Subcutaneous abdominal adipose tissue (tissue), 5 donors: ENCODE results near the gene HSFX3.
"Not testable (repeated sequence)": the region's sequence is repeated elsewhere in the genome, so short reads cannot be mapped to it uniquely, and the experiment has no call there.

ENCODE experiments used
- H3K27ac ChIP-seq: one replicate; pipeline ENCODE4 v1.7.0; 2013; ENCODE audit warnings: low read depth, mild to moderate bottlenecking, inconsistent platforms, low read length, moderate library complexity
- H3K27me3 ChIP-seq, 5 donors: one replicate each; pipeline ENCODE4 v1.7.0; 2013; ENCODE audit warnings: low read length in 5 of 5, inconsistent platforms in 1 of 5; ENCODE audit not compliant: control insufficient read depth in 5 of 5, insufficient read depth in 4 of 5
- H3K36me3 ChIP-seq, 5 donors: one replicate each; pipeline ENCODE4 v1.7.0; 2013; ENCODE audit warnings: low read length in 5 of 5; ENCODE audit not compliant: control insufficient read depth in 5 of 5, insufficient read depth in 5 of 5
- H3K4me1 ChIP-seq, 5 donors: one replicate each; pipeline ENCODE4 v1.7.0; 2013; ENCODE audit warnings: low read length in 5 of 5, mild to moderate bottlenecking in 3 of 5, moderate library complexity in 1 of 5; ENCODE audit not compliant: control insufficient read depth in 5 of 5, insufficient read depth in 5 of 5
- H3K4me3 ChIP-seq, 5 donors: one replicate each; pipeline ENCODE4 v1.7.0; 2013; ENCODE audit warnings: low read length in 5 of 5, low read depth in 1 of 5
- H3K9ac ChIP-seq, 5 donors: one replicate each; pipeline ENCODE4 v1.7.0; 2013; ENCODE audit warnings: low read length in 5 of 5, mild to moderate bottlenecking in 4 of 5, moderate library complexity in 3 of 5
- H3K9me3 ChIP-seq, 5 donors: one replicate each; pipeline ENCODE4 v1.7.0; 2013; ENCODE audit warnings: low read length in 5 of 5; ENCODE audit not compliant: control insufficient read depth in 5 of 5
- donor health status: healthy.
- donor health status: healthy.
- donor health status: healthy.
- donor health status: healthy.
- donor health status: healthy.

The HSFX3 gene, protein sequence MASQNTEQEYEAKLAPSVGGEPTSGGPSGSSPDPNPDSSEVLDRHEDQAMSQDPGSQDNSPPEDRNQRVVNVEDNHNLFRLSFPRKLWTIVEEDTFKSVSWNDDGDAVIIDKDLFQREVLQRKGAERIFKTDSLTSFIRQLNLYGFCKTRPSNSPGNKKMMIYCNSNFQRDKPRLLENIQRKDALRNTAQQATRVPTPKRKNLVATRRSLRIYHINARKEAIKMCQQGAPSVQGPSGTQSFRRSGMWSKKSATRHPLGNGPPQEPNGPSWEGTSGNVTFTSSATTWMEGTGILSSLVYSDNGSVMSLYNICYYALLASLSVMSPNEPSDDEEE

DNA sequence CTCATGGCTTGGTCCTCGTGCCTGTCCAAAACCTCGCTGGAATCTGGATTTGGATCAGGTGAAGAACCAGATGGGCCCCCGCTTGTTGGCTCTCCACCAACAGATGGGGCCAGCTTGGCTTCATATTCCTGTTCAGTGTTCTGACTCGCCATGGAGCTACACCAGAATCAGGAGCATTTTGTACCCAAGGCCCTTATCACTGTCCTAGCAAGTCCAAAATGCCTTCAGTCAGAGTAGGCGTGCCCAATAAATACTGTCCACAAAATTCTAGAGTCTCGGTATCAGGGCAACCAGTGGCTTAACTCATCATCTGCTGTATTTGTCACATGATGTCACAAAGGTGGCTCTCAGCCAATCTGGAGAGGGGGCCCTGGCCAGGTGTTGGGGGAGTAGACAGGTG is at the start of gene HSFX3:
Gene HSFX3 (minus strand): TSS at position 224 of the 400 bp plus-strand sequence. CDS start 72 bp downstream, at position 152.
- H3K4me3 ChIP-seq, H3K27me3 ChIP-seq, H3K27ac ChIP-seq, H3K9ac ChIP-seq, H3K9me3 ChIP-seq, H3K4me1 ChIP-seq, H3K36me3 ChIP-seq: not testable (repeated sequence)

DNA sequence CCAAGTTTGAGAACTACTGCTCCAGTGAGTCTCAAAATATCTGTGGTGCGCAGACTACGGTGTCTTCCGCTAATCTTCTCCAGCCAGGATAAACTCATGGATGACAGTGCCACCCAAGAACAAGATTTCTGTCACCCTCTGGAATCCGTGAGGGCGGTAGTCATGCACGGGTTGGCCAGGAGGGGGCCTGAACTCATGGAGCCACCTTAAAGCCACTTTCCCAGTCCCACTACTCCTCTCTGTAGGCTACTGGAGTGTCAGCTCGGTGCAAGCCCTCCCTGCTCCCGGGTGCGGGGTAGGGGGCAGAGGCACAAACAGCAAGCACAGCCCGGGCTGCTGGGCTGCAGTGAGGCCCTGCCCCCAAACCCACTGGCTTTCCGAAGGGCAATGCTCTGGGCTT is 48.9 kb upstream of the HSFX3 start:
- H3K4me3 ChIP-seq, H3K27ac ChIP-seq, H3K27me3 ChIP-seq, H3K4me1 ChIP-seq, H3K36me3 ChIP-seq, H3K9me3 ChIP-seq, H3K9ac ChIP-seq: not testable (repeated sequence)

DNA sequence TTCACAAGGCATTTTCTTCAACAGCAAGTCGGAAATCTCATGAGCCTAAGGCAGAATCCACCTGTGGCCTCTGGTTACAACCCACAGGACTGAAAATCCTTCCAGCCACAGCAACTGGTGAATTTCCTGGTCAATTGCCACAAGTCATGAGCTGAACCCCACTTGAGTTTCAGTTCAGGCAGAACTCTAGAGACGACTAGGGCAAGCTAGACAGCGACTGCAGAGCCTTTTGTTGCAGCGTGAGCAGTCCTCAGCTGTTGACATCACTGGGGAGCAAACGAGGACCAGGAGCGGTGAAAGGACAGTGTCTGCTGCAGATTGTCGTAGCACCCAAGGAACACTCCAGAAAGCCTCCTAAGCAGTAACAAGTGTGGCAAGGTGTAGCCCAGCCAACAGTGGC is 46.2 kb upstream of the HSFX3 start:
- not testable (repeated sequence) for H3K4me3 ChIP-seq, H3K4me1 ChIP-seq, H3K36me3 ChIP-seq, H3K9ac ChIP-seq, H3K27me3 ChIP-seq, H3K9me3 ChIP-seq, H3K27ac ChIP-seq

DNA sequence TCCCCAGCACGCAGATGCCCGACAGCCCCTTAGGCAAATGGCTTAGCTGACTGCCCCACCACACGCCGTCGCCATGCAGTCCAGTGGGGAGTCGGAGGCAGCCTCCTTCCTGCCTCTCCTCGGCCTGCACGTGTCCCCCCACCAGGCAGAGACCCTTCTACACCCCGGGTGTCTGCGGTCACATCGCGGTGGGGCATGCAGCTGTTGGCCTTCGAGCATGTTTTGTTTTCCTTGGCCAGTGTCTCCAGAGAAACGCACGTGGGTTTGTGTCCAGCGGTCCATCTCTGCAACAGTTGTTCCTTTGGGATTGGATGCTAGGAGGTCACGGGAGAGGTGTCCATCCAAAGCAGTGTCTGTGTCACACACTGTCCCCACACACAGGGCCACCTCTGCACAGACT is 45.5 kb upstream of the HSFX3 start, which contains the start of gene HSFX2:
Gene HSFX2 (minus strand): TSS at position 101 of the 400 bp plus-strand sequence. CDS start 614 bp downstream, outside the sequence.
- not testable (repeated sequence) for H3K27me3 ChIP-seq, H3K9ac ChIP-seq, H3K4me1 ChIP-seq, H3K9me3 ChIP-seq, H3K27ac ChIP-seq, H3K4me3 ChIP-seq, H3K36me3 ChIP-seq

DNA sequence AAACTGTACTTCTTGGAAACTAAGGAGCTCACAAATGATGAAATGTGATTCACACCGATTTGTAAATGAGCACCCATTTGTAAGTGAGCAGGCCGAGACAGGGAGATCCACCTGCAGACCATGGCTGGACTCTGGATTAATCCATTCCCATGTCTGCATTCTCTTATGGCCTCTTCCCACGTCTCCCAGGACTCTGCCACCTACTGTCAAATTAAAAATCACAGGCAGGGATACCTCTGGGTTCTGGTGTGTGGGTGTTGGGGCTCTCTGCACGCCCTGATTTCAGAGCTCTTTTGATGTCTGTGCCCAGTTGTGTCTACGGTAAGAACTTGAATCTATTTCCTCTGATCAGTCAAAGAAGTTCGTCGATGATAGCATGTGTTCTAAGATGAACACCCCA is 41.3 kb upstream of the HSFX3 start:
- not testable (repeated sequence) for H3K36me3 ChIP-seq, H3K27ac ChIP-seq, H3K4me1 ChIP-seq, H3K9ac ChIP-seq, H3K27me3 ChIP-seq, H3K4me3 ChIP-seq, H3K9me3 ChIP-seq

DNA sequence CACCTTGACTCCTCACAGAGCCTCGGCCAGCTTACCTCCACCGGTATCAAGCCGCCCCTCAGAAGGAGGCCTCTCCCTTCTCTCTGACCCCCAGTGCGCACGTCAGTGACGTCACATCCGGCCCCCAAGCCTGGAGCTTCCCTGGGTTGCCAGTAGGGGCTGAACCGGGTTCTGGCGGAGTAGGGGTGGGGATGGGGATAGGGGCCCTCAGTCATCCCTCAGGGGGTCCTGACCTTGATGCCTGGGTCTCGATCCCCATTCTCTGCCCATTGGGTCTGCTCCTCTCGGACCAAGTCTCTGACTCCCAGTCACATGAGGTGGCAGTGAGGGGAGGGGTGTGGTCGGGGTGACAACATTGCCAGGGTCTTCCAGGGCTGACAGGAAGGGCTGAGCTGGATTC is 37.6 kb upstream of the HSFX3 start, which contains the start of gene MAGEA9B:
Gene MAGEA9B (minus strand): TSS at position 101 of the 400 bp plus-strand sequence. CDS start 4,280 bp downstream, outside the sequence.
- H3K9me3 ChIP-seq, H3K27me3 ChIP-seq: not testable (repeated sequence)

DNA sequence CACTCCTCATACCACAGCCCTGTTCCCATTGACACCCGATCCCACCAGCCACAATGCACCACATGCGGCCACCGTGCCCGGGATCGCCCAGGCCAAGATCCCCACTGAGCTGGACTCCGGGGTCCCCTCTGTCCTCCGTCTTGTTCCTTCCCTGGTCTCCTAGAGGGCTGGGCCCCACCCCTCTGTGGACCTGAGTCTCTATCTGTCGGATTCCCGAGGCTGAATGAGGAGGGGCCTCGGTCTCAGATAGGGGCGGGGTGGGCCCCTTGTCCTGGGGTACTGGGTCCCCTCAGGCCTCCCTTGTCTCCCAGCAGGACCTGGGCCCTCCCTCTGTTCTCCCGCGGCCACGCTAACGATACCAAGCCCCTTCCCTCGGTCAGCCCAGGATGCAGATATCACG is 35.9 kb upstream of the HSFX3 start:
- H3K27me3 ChIP-seq, H3K9ac ChIP-seq, H3K9me3 ChIP-seq, H3K4me3 ChIP-seq, H3K36me3 ChIP-seq, H3K27ac ChIP-seq, H3K4me1 ChIP-seq: not testable (repeated sequence)

More for the DNA sequence above, 37.6 kb upstream of the HSFX3 start, which contains the start of gene MAGEA9B:
- H3K36me3 ChIP-seq, H3K4me3 ChIP-seq, H3K27ac ChIP-seq, H3K4me1 ChIP-seq, H3K9ac ChIP-seq: not testable (repeated sequence)

DNA sequence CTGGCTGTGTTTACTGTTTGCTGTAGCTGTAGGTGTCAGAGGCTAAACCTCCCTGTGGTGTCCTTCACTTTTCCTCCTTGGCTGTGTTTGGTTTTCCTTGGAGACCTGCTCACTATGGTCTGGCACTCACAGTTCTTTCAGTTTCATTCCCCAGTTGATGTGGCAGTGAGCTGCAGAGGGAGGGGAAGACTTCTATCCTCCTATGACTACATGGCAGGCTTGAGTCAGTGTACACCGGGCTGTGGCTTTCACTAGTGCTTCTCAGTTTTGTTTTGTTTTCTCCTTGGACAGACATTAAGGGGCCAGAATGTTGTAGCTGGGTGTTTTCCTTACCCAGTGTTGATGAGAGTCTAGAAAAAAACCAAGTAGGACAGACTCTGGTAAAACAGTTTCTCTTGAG is 23.7 kb upstream of the HSFX3 start:
- not testable (repeated sequence) for H3K4me3 ChIP-seq, H3K4me1 ChIP-seq, H3K9me3 ChIP-seq, H3K9ac ChIP-seq, H3K27me3 ChIP-seq, H3K36me3 ChIP-seq, H3K27ac ChIP-seq

DNA sequence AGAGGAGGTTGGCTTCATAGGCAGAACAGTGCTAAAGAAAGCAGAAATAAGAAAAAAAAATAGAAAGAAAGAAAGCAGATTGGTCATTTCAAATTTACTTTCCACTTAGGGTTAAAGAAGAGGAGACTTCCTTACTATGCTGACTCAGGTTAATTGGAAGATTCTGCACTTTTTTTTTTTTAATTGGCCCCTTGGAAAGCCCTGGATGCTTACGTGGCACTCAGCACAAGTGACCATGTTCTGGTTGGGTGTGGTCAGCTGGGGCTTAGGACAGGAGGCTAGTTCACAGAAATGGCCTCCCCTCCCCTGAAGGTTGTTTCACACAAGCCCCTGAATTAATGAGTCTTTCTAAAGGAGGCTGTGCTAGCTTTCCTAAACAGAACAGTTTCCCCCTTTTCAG is 23.0 kb upstream of the HSFX3 start:
- H3K9me3 ChIP-seq: no peaks in the 10 kb centered on the region
- H3K27me3 ChIP-seq: peaks cover 2 to 12% (median 5%) of the 10 kb centered on the region in 5 donors
- no peak overlapping the region for H3K9ac ChIP-seq
- H3K36me3 ChIP-seq: no peaks in the 10 kb centered on the region
- no peak overlapping the region for H3K27ac ChIP-seq
- no peaks in the 10 kb centered on the region for H3K4me1 ChIP-seq
- H3K4me3 ChIP-seq: no peak overlapping the region

DNA sequence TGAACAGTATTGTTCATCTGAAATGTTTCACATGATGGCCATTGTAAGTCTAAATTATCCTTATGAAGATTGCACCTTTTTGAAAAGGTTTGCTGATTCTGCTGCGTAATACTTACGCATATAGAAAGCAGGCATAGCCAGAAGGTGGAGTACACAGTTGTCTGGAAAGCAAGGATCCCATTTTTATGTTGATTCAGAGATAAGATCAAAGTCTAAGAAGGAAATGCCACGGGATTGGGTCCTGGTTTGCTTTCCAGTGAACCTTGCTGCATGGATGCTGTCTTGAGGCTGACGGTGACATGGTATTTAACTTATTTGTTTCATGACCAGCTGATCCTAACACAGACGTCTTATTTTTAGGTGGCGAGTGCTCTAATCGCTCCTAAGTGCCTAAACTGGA is 22.0 kb upstream of the HSFX3 start:
- H3K27ac ChIP-seq: no peak overlapping the region
- no peak overlapping the region for H3K9ac ChIP-seq
- peaks cover 0 to 3% (median 0%) of the 10 kb centered on the region in 5 donors for H3K4me1 ChIP-seq
- peaks cover 2 to 17% (median 10%) of the 10 kb centered on the region in 5 donors for H3K27me3 ChIP-seq
- no peaks in the 10 kb centered on the region for H3K9me3 ChIP-seq
- no peak overlapping the region for H3K4me3 ChIP-seq
- no peaks in the 10 kb centered on the region for H3K36me3 ChIP-seq
